Uterus (tissue), 4 donors: Measurements from ENCODE around the gene CDC42EP1. TPM values are rescaled to one million over a fixed set of nuclear protein-coding genes. Genes with fewer than 3 reads are reported as not detected.
A peak's percentile ranks its signal among the peaks of the same experiment; 100 is the strongest.
"Not testable (repeated sequence)": the region's sequence is repeated elsewhere in the genome, so short reads cannot be mapped to it uniquely, and the experiment has no call there.

Source experiments
- DNase-seq, 2 donors: peaks; one replicate each; pipeline ENCODE4 v3.0.0-alpha.2; 2019 to 2020
- H3K27ac ChIP-seq, 2 donors: fragments of 200-600 bp; sonication (generic); 1 replicate in 1 of 2; 2 replicates in 1 of 2; pipeline ENCODE4 v1.5.1; 2016 to 2018
- H3K27me3 ChIP-seq, 2 donors: fragments of 200-600 bp; sonication (generic); one replicate each; pipeline ENCODE4 v1.5.1; 2018 to 2019; ENCODE audit warnings: control low read depth in 1 of 2
- H3K36me3 ChIP-seq, 2 donors: fragments of 200-600 bp; sonication (generic); one replicate each; pipeline ENCODE4 v1.5.1; 2019; ENCODE audit warnings: control low read depth in 1 of 2
- H3K4me1 ChIP-seq, 2 donors: fragments of 200-600 bp; sonication (generic); one replicate each; pipeline ENCODE4 v1.5.1; 2018 to 2019; ENCODE audit warnings: control low read depth in 1 of 2
- H3K4me3 ChIP-seq, 2 donors: fragments of 200-600 bp; sonication (generic); 1 replicate in 1 of 2; 2 replicates in 1 of 2; pipeline ENCODE4 v1.5.1; 2018 to 2019; ENCODE audit warnings: mild to moderate bottlenecking in 1 of 2
- H3K9me3 ChIP-seq, 2 donors: fragments of 200-600 bp; sonication (generic); one replicate each; pipeline ENCODE4 v1.5.1; 2019; ENCODE audit warnings: control low read depth in 1 of 2
- CTCF ChIP-seq, 4 experiments: fragments of 200-600 bp in 2 of 4; fragments of 450-650 bp in 2 of 4; sonication (generic) in 2 of 4; IDR thresholded peaks; one replicate each; pipeline ENCODE4 v1.5.1; 2016 to 2019; ENCODE audit warnings: antibody characterized with exemption in 4 of 4, mild to moderate bottlenecking in 2 of 4, moderate library complexity in 1 of 4
- POLR2A ChIP-seq, 2 donors: fragments of 450-650 bp; IDR thresholded peaks; one replicate each; pipeline ENCODE4 v1.6.1; 2016; ENCODE audit warnings: antibody characterized with exemption in 2 of 2, mild to moderate bottlenecking in 1 of 2, moderate library complexity in 1 of 2
- intact Hi-C: fragments of 100-400 bp; cut with DNase I; formaldehyde crosslinking; loops from one replicate; pipeline ENCODE4 v1.15.1; 2023; ENCODE audit warnings: low total_unique reads
- total RNA-seq, 4 donors: library from RNA; depleted of rRNA in 3 of 4; stranded (reverse); fragments of >200 nt in 3 of 4; gene quantifications; one replicate each; pipeline versions ENCODE4 v1.1.0 to v1.2.4, GENCODE V29; 2014 to 2023
- donor health status: DM: yes; HTN: yes; CAD: no.

The CDC42EP1 gene
- total RNA-seq, 4 donors from 2014 or later, result 10.6 to 101 (median 16.5) TPM

GRCh38 chr22:37534445-37534844, 25.8 kb upstream of the CDC42EP1 start:
- Histone ChIP-seq H3K4me3 (no peak overlapping the region), H3K9me3 (no peaks in the 10 kb centered on the region), H3K27me3 (no peaks in the 10 kb centered on the region), H3K4me1 (no peaks in the 10 kb centered on the region), H3K27ac (no peak overlapping the region), H3K36me3 (no peaks in the 10 kb centered on the region)
- intact Hi-C loops, result no loop called here
- TF ChIP-seq POLR2A (IDR thresholded peaks at IDR 0.05) (no peak), CTCF (IDR thresholded peaks at IDR 0.05) (no peak)
- no peak for DNase-seq

GRCh38 chr22:37535159-37535558, 25.1 kb upstream of the CDC42EP1 start:
- TF ChIP-seq CTCF (IDR thresholded peaks at IDR 0.05) (no peak), POLR2A (IDR thresholded peaks at IDR 0.05) (no peak)
- no peak for DNase-seq
- no peak overlapping the region for H3K27ac ChIP-seq
- H3K9me3 ChIP-seq, result no peaks in the 10 kb centered on the region
- intact Hi-C loops, result no loop called here
- H3K36me3 ChIP-seq, result no peaks in the 10 kb centered on the region
- H3K4me1 ChIP-seq, result no peaks in the 10 kb centered on the region
- H3K27me3 ChIP-seq, result no peaks in the 10 kb centered on the region
- no peak overlapping the region for H3K4me3 ChIP-seq

- no peak overlapping the region for H3K27ac ChIP-seq
Observed at GRCh38 chr22:37538590-37539357, 21.5 kb upstream of the CDC42EP1 start.

GRCh38 chr22:37539790-37540189, 20.5 kb upstream of the CDC42EP1 start:
- intact Hi-C loops, result loop anchor here (2.0 to 10.0 kb wide), 2 partner anchors 27 to 55 kb away; no protein-coding TSS in a partner anchor
- H3K27me3 ChIP-seq, H3K27ac ChIP-seq, H3K4me3 ChIP-seq, H3K4me1 ChIP-seq, H3K9me3 ChIP-seq, H3K36me3 ChIP-seq, DNase-seq: not testable (repeated sequence)

More at GRCh38 chr22:37538590-37539357, 21.5 kb upstream of the CDC42EP1 start:
- Histone ChIP-seq H3K4me1 (no peaks in the 10 kb centered on the region), H3K36me3 (no peaks in the 10 kb centered on the region), H3K9me3 (no peaks in the 10 kb centered on the region), H3K27me3 (no peaks in the 10 kb centered on the region), H3K4me3 (no peak overlapping the region)
- peak; percentile 92 to 94 for DNase-seq
- intact Hi-C loops, result loop anchor here (2.0 kb wide), 1 partner anchor 28 kb away; no protein-coding TSS in a partner anchor
- TF ChIP-seq POLR2A (IDR thresholded peaks at IDR 0.05) (peak in 1 of 2 donors; percentile 44), CTCF (IDR thresholded peaks at IDR 0.05) (peak; percentile 93 to 100 (median 98))

GRCh38 chr22:37542416-37542815, 17.9 kb upstream of the CDC42EP1 start:
- not testable (repeated sequence) for H3K27me3 ChIP-seq, H3K27ac ChIP-seq, H3K36me3 ChIP-seq, H3K9me3 ChIP-seq, DNase-seq, H3K4me3 ChIP-seq
- H3K4me1 ChIP-seq, result peaks cover 0 to 18% of the 10 kb centered on the region in 2 donors
- intact Hi-C loops, result loop anchor here (10.0 kb wide), 1 partner anchor 52 kb away; no protein-coding TSS in a partner anchor

- intact Hi-C loops, result loop anchor here (10.0 kb wide), 1 partner anchor 52 kb away; no protein-coding TSS in a partner anchor
Observed at GRCh38 chr22:37542959-37543358, 17.3 kb upstream of the CDC42EP1 start.

More at GRCh38 chr22:37542959-37543358, 17.3 kb upstream of the CDC42EP1 start:
- no peak overlapping the region for H3K27ac ChIP-seq
- peaks cover 0 to 18% of the 10 kb centered on the region in 2 donors for H3K4me1 ChIP-seq
- no peak for TF ChIP-seq POLR2A (IDR thresholded peaks at IDR 0.05)
- TF ChIP-seq CTCF (IDR thresholded peaks at IDR 0.05), result no peak
- no peaks in the 10 kb centered on the region for H3K36me3 ChIP-seq
- H3K27me3 ChIP-seq, result no peaks in the 10 kb centered on the region
- no peak overlapping the region for H3K4me3 ChIP-seq
- DNase-seq, result no peak
- H3K9me3 ChIP-seq, result no peaks in the 10 kb centered on the region
